Neural cell (in vitro differentiated cells): ENCODE data around the gene MMP19. TPM values are rescaled to one million over a fixed set of nuclear protein-coding genes. Genes with fewer than 3 reads are reported as not detected.

ENCODE experiments used
- H2AFZ ChIP-seq: fragments of 200-600, 300-800 bp; sonication (generic), shearing (Covaris generic); 2 replicates; pipeline ENCODE4 v1.6.0; 2014; ENCODE audit warnings: low read depth, mild to moderate bottlenecking, antibody characterized with exemption, low read length, moderate library complexity
- H3F3A ChIP-seq: fragments of 200-600 bp; shearing (Covaris generic); 2 replicates; pipeline ENCODE4 v1.6.1; 2016; ENCODE audit warnings: mild to moderate bottlenecking, moderate library complexity, mixed read lengths, antibody characterized with exemption, low read length; ENCODE audit not compliant: insufficient read depth, poor library complexity, severe bottlenecking
- H3K27ac ChIP-seq: fragments of 200-600, 300-800 bp; sonication (generic), shearing (Covaris generic); 2 replicates; pipeline ENCODE4 v1.5.1; 2014; ENCODE audit warnings: mild to moderate bottlenecking, low read length, moderate library complexity
- H3K27me3 ChIP-seq: fragments of 300-800, 200-600 bp; sonication (generic), shearing (Covaris generic); 2 replicates; pipeline ENCODE4 v1.6.0; 2014; ENCODE audit warnings: mild to moderate bottlenecking, low read depth, low read length, moderate library complexity; ENCODE audit not compliant: insufficient read depth
- H3K36me3 ChIP-seq: fragments of 300-800, 200-600 bp; sonication (generic), shearing (Covaris generic); 2 replicates; pipeline ENCODE4 v1.5.1; 2014; ENCODE audit warnings: mild to moderate bottlenecking, antibody characterized with exemption, low read length, moderate library complexity; ENCODE audit not compliant: insufficient read depth
- H3K4me2 ChIP-seq: fragments of 300-800, 200-600 bp; sonication (generic), shearing (Covaris generic); 2 replicates; pipeline ENCODE4 v1.6.0; 2014; ENCODE audit warnings: mild to moderate bottlenecking, low read length
- H3K4me3 ChIP-seq: fragments of 300-800, 200-600 bp; sonication (generic), shearing (Covaris generic); 2 replicates; pipeline ENCODE4 v1.5.1; 2014; ENCODE audit warnings: mild to moderate bottlenecking, low read length, moderate library complexity
- H3K79me2 ChIP-seq: fragments of 200-600 bp; shearing (Covaris generic); replicated peaks from 2 replicates; pipeline ENCODE4 v1.6.0; 2014; ENCODE audit warnings: mild to moderate bottlenecking, low read length, moderate library complexity; ENCODE audit not compliant: insufficient read depth
- H3K9ac ChIP-seq: fragments of 300-800, 200-600 bp; sonication (generic), shearing (Covaris generic); 2 replicates; pipeline ENCODE4 v1.6.1; 2016; ENCODE audit warnings: mild to moderate bottlenecking, low read length, mixed read lengths
- H3K9me2 ChIP-seq: fragments of 200-600 bp; shearing (Covaris generic); 2 replicates; pipeline ENCODE4 v1.6.1; 2016; ENCODE audit warnings: mild to moderate bottlenecking, low read length, mixed read lengths; ENCODE audit not compliant: insufficient read depth
- H3K9me3 ChIP-seq: fragments of 200-600, 300-800 bp; sonication (generic), shearing (Covaris generic); 2 replicates; pipeline ENCODE4 v1.6.1; 2016; ENCODE audit warnings: mild to moderate bottlenecking, mixed run types, low read length, moderate library complexity, mixed read lengths
- H4K20me1 ChIP-seq: fragments of 200-600 bp; shearing (Covaris generic); 2 replicates; pipeline ENCODE4 v1.6.1; 2016; ENCODE audit warnings: mild to moderate bottlenecking, mixed run types; ENCODE audit not compliant: insufficient read depth
- CTCF ChIP-seq: fragments of 450-650 bp; IDR thresholded peaks from 2 replicates; pipeline ENCODE4 v1.5.1; 2014; ENCODE audit warnings: antibody characterized with exemption, mild to moderate bottlenecking, moderate library complexity; ENCODE audit not compliant: poor library complexity, severe bottlenecking
- EP300 ChIP-seq: fragments of 450-650 bp; conservative IDR thresholded peaks from 2 replicates; pipeline ENCODE4 v1.6.1; 2014; ENCODE audit warnings: antibody characterized with exemption, mild to moderate bottlenecking, moderate library complexity; ENCODE audit not compliant: poor library complexity, severe bottlenecking
- EZH2 ChIP-seq: fragments of 200-600, 300-800 bp; shearing (Covaris generic), sonication (generic); IDR thresholded peaks from 2 replicates; pipeline ENCODE4 v1.6.1; 2014; ENCODE audit warnings: antibody characterized with exemption, low read length, borderline replicate concordance, mild to moderate bottlenecking; ENCODE audit not compliant: insufficient read depth, poor library complexity, severe bottlenecking
- MXI1 ChIP-seq: fragments of 450-650 bp; conservative IDR thresholded peaks from 2 replicates; pipeline ENCODE4 v1.6.1; 2014; ENCODE audit warnings: antibody characterized with exemption, mild to moderate bottlenecking; ENCODE audit not compliant: poor library complexity, severe bottlenecking
- POLR2AphosphoS5 ChIP-seq: IDR thresholded peaks from 2 replicates; pipeline ENCODE4 v1.6.1; 2012
- RAD21 ChIP-seq: fragments of 450-650 bp; conservative IDR thresholded peaks from 2 replicates; pipeline ENCODE4 v1.6.1; 2014; ENCODE audit warnings: antibody characterized with exemption, mild to moderate bottlenecking, moderate library complexity
- REST ChIP-seq: IDR thresholded peaks from 2 replicates; pipeline ENCODE4 v1.6.1; 2012; ENCODE audit warnings: borderline replicate concordance
- SMC3 ChIP-seq: fragments of 450-650 bp; conservative IDR thresholded peaks from 2 replicates; pipeline ENCODE4 v1.6.1; 2014; ENCODE audit warnings: antibody characterized with exemption, mild to moderate bottlenecking, moderate library complexity; ENCODE audit not compliant: poor library complexity
- TAF1 ChIP-seq: IDR thresholded peaks from 2 replicates; pipeline ENCODE4 v1.6.1; 2012; ENCODE audit warnings: low read depth
- polyA plus RNA-seq: library from polyadenylated mRNA; depleted of rRNA; stranded (reverse); fragments of >200 nt; gene quantifications from 2 replicates; pipeline ENCODE4 v1.2.3, GENCODE V29; 2014

The MMP19 gene
- polyA plus RNA-seq, 1 donor from 2014 or later = not detected

GRCh38 chr12:55845785-55846496 lies 3.2 kb upstream of the MMP19 start:
- no peak for TF ChIP-seq POLR2AphosphoS5
- TF ChIP-seq MXI1 = no peak
- TF ChIP-seq EZH2 = no peak
- TF ChIP-seq REST = no peak
- TF ChIP-seq TAF1 = no peak
- TF ChIP-seq SMC3 = no peak
- TF ChIP-seq CTCF = no peak
- TF ChIP-seq RAD21 = no peak
- no peak for TF ChIP-seq EP300
- Histone ChIP-seq H2AFZ (no peak overlapping the region), H3K27me3 (no peaks in the 10 kb centered on the region)

GRCh38 chr12:55845361-55845760 lies 2.6 kb upstream of the MMP19 start:
- no peaks in the 10 kb centered on the region for H3K9me2 ChIP-seq
- H4K20me1 ChIP-seq = no peaks in the 10 kb centered on the region
- no peaks in the 10 kb centered on the region for H3F3A ChIP-seq
- H3K9me3 ChIP-seq = no peaks in the 10 kb centered on the region
- no peak overlapping the region for H2AFZ ChIP-seq
- H3K27me3 ChIP-seq = no peaks in the 10 kb centered on the region
- no peaks in the 10 kb centered on the region for H3K36me3 ChIP-seq
- TF ChIP-seq SMC3 (no peak), REST (no peak), POLR2AphosphoS5 (no peak), EZH2 (no peak), RAD21 (no peak), CTCF (no peak), TAF1 (no peak), MXI1 (no peak), EP300 (no peak)
- no peak overlapping the region for H3K4me3 ChIP-seq
- H3K9ac ChIP-seq = no peak overlapping the region
- H3K27ac ChIP-seq = no peak overlapping the region
- no peaks in the 10 kb centered on the region for H3K79me2 ChIP-seq
- H3K4me2 ChIP-seq = no peak overlapping the region

More at GRCh38 chr12:55845785-55846496, 3.2 kb upstream of the MMP19 start:
- no peak overlapping the region for H3K4me3 ChIP-seq
- H3K27ac ChIP-seq = no peak overlapping the region
- H4K20me1 ChIP-seq = no peaks in the 10 kb centered on the region
- H3K4me2 ChIP-seq = no peak overlapping the region
- H3K36me3 ChIP-seq = no peaks in the 10 kb centered on the region
- H3F3A ChIP-seq = no peaks in the 10 kb centered on the region
- no peaks in the 10 kb centered on the region for H3K9me2 ChIP-seq
- H3K9ac ChIP-seq = no peak overlapping the region
- no peaks in the 10 kb centered on the region for H3K9me3 ChIP-seq
- H3K79me2 ChIP-seq = no peaks in the 10 kb centered on the region
